Measurements from ENCODE around the gene CLEC20A.

The CLEC20A gene

DNA sequence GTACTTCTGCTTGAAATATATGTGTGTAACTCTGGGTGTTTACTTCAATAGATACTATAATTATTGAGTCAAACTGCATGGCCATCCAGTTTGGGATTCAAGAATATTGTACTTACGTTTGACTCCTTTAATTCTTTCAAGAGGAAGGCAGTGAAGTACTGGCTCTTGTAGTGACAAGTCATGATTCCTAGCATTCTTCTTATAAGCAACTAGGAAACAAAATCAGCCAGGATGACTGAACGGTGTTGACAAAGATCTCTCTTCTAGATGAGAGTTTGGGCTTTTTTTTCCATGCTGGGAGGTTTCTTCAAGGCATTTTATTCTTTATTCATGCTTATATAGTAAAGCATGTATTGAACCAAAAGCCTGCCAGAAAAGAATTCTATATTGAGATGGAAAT lies 58.3 kb downstream of the CLEC20A start:
- in situ Hi-C loops (cut with HindIII; ENCODE audit: low pct_unique_long_range_greater_than_20kb, low sequenced_read_pairs): no loop called here
- no peak for TF ChIP-seq JUND (IDR thresholded peaks at IDR 0.05; ENCODE audit: low read depth)
- DNase-seq (ENCODE audit: low read depth in 1 of 2, low spot score in 1 of 2): no peak

DNA sequence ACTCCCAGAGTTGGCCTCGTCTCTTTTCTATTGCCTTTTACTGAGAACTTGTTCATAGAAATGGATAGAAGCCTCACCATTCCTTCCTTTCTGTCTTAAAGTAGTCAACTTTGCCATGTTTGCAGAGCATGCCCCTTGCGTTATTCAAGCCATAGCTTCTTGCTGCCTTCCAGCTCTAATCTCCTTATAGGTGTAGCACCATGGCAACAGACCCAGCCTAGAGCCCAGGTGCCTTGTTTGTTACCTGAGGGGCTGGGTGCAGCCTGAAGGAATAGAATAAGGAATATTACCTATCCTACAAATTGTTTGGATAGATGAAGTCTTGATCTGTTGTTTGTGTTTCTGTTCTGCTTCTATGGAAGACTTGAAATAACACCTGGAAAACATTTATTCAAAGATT lies 59.9 kb downstream of the CLEC20A start:
- in situ Hi-C loops (cut with HindIII; ENCODE audit: low pct_unique_long_range_greater_than_20kb, low sequenced_read_pairs): no loop called here
- DNase-seq (ENCODE audit: low read depth in 1 of 2, low spot score in 1 of 2): peak in 1 of 2 experiments; percentile 34
- no peak for TF ChIP-seq JUND (IDR thresholded peaks at IDR 0.05; ENCODE audit: low read depth)

- in situ Hi-C loops (cut with HindIII; ENCODE audit: low pct_unique_long_range_greater_than_20kb, low sequenced_read_pairs): no loop called here
- DNase-seq (ENCODE audit: low read depth in 1 of 2, low spot score in 1 of 2): peak in 1 of 2 experiments; percentile 15
- TF ChIP-seq JUND (IDR thresholded peaks at IDR 0.05; ENCODE audit: low read depth): no peak
Observed at GRCh38 chr1:178434899-178435435, 61.8 kb downstream of the CLEC20A start.

DNA sequence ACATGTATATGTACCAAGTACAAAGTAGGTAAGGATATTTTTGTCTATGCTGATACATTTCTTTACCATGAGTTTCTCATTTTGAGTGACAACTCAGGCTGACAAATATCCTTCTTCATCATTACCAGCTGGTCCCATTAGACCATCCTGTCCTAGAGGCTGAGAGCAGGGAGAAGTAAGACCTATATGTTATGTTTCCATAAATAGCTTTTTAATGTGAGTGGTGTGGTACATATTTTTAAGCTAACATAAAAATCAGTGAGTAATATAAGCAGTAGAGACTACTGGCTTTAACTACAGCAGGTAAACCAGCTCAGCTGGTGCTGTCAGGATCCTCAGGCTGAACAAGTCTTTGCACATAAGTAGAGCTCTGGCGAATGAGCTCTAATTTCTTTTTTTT lies 62.4 kb downstream of the CLEC20A start:
- in situ Hi-C loops (cut with HindIII; ENCODE audit: low pct_unique_long_range_greater_than_20kb, low sequenced_read_pairs): no loop called here
- TF ChIP-seq JUND (IDR thresholded peaks at IDR 0.05; ENCODE audit: low read depth): no peak
- peak; percentile 42 to 60 for DNase-seq (ENCODE audit: low read depth in 1 of 2, low spot score in 1 of 2)

Data from T47D (cell line).